ENCODE results near the gene RHOBTB1. TPM values are rescaled to one million over a fixed set of nuclear protein-coding genes. Genes with fewer than 3 reads are reported as not detected.

Gene RHOBTB1
- total RNA-seq, 1 donor from 2014 or later: 14.4 TPM

GRCh38 chr10:60970526-60970925 lies 26.5 kb upstream of the RHOBTB1 start:
- Mint-ChIP-seq H3K9me3 (ENCODE audit: unreplicated experiment) (no peaks in the 10 kb centered on the region), H3K4me1 (ENCODE audit: low read depth, unreplicated experiment) (no peaks in the 10 kb centered on the region), H3K27ac (ENCODE audit: unreplicated experiment) (no peak overlapping the region), H3K4me3 (ENCODE audit: unreplicated experiment) (no peak overlapping the region), H3K36me3 (ENCODE audit: unreplicated experiment) (no peaks in the 10 kb centered on the region), H3K27me3 (ENCODE audit: unreplicated experiment) (no peaks in the 10 kb centered on the region)
- TF ChIP-seq, protein P1, sequence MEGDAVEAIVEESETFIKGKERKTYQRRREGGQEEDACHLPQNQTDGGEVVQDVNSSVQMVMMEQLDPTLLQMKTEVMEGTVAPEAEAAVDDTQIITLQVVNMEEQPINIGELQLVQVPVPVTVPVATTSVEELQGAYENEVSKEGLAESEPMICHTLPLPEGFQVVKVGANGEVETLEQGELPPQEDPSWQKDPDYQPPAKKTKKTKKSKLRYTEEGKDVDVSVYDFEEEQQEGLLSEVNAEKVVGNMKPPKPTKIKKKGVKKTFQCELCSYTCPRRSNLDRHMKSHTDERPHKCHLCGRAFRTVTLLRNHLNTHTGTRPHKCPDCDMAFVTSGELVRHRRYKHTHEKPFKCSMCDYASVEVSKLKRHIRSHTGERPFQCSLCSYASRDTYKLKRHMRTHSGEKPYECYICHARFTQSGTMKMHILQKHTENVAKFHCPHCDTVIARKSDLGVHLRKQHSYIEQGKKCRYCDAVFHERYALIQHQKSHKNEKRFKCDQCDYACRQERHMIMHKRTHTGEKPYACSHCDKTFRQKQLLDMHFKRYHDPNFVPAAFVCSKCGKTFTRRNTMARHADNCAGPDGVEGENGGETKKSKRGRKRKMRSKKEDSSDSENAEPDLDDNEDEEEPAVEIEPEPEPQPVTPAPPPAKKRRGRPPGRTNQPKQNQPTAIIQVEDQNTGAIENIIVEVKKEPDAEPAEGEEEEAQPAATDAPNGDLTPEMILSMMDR (IDR thresholded peaks at IDR 0.05; ENCODE audit: partially characterized antibody, unreplicated experiment): no peak
- no peak for DNase-seq

DNA sequence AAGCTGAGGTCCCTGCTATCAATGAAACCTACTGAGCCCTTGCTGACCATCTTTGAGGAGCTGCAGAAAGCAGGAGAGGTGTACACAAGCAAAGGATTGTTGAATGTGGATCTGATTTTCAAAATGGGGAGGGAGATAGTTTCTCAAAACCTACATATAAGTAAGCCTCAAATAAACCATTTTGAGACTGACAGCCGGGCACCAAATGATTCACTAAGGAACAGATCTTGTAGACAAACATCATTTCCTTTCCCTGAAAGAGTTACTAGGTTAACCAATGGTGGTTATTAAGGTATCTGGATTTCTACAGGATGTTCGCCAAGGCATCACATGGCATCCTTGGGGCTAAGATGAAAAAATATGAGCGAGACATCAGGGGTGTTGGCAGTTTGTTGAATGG lies 24.5 kb upstream of the RHOBTB1 start:
- Mint-ChIP-seq H3K4me1 (ENCODE audit: low read depth, unreplicated experiment) (peaks cover 1% of the 10 kb centered on the region), H3K4me3 (ENCODE audit: unreplicated experiment) (no peak overlapping the region), H3K36me3 (ENCODE audit: unreplicated experiment) (no peaks in the 10 kb centered on the region), H3K9me3 (ENCODE audit: unreplicated experiment) (no peaks in the 10 kb centered on the region), H3K27me3 (ENCODE audit: unreplicated experiment) (no peaks in the 10 kb centered on the region), H3K27ac (ENCODE audit: unreplicated experiment) (no peak overlapping the region)
- TF ChIP-seq, protein P1 (IDR thresholded peaks at IDR 0.05; ENCODE audit: partially characterized antibody, unreplicated experiment): no peak
- no peak for DNase-seq

DNA sequence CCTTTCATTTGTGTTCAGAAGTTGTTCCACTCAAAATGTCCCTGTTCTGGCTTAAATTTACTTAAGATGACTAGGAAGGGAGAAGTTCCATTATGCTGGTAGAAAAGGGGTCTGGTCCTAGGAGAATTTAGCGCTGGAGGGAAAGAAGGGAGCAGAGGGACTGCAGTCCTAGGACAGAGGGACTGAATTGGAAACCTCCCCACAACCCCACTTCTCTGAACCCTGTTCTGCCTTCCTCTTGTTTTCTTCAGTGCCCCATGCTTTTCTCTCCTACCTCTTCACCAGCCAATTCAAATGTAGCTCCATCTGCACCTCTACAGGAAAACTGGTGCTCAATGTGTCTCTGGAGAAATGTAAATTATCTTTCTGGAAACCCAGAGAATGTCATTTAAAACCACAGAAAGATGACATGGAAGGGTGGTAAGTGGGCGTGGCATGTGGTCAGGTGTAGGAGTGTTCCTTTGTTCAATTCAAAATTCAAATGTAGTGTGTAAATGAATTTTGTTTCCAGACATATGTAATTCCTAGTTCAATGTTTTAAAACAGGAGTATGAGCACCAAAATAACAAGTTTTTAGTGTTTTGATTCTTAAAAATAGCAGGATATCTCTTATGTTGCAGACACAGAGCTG lies 24.0 kb upstream of the RHOBTB1 start:
- Mint-ChIP-seq H3K27me3 (ENCODE audit: unreplicated experiment) (no peaks in the 10 kb centered on the region), H3K9me3 (ENCODE audit: unreplicated experiment) (no peaks in the 10 kb centered on the region), H3K4me3 (ENCODE audit: unreplicated experiment) (no peak overlapping the region), H3K4me1 (ENCODE audit: low read depth, unreplicated experiment) (peaks cover 1% of the 10 kb centered on the region), H3K36me3 (ENCODE audit: unreplicated experiment) (no peaks in the 10 kb centered on the region), H3K27ac (ENCODE audit: unreplicated experiment) (no peak overlapping the region)
- TF ChIP-seq, protein P1 (IDR thresholded peaks at IDR 0.05; ENCODE audit: partially characterized antibody, unreplicated experiment): no peak
- no peak for DNase-seq

- Mint-ChIP-seq H3K27ac (ENCODE audit: unreplicated experiment) (no peak overlapping the region), H3K27me3 (ENCODE audit: unreplicated experiment) (no peaks in the 10 kb centered on the region), H3K9me3 (ENCODE audit: unreplicated experiment) (no peaks in the 10 kb centered on the region), H3K36me3 (ENCODE audit: unreplicated experiment) (no peaks in the 10 kb centered on the region), H3K4me3 (ENCODE audit: unreplicated experiment) (no peak overlapping the region), H3K4me1 (ENCODE audit: low read depth, unreplicated experiment) (peaks cover 1% of the 10 kb centered on the region)
- TF ChIP-seq, protein P1 (IDR thresholded peaks at IDR 0.05; ENCODE audit: partially characterized antibody, unreplicated experiment): no peak
- DNase-seq: no peak
These were observed 23.3 kb upstream of the RHOBTB1 start for GRCh38 chr10:60967260-60967659.

DNA sequence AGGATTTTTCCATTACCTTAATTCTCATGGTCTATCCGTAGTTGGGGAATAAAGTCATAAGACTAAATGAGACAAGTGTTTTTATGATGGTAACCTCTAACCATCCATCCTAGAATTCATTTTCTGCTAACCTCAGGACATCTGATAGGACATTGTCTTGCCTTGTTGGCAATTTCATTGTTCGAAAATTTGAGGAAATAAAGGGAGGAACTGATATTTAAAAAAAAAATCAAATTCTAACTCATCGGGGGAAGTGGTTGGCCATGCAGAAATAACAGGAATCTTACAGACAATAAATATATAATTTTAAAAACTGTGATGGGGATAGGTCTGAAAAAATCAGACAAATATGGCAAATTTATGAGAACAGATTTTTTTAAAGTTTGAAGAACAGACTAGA lies 21.7 kb upstream of the RHOBTB1 start:
- no peaks in the 10 kb centered on the region for H3K36me3 Mint-ChIP-seq (ENCODE audit: unreplicated experiment)
- H3K27me3 Mint-ChIP-seq (ENCODE audit: unreplicated experiment): no peaks in the 10 kb centered on the region
- H3K4me1 Mint-ChIP-seq (ENCODE audit: low read depth, unreplicated experiment): peaks cover 1% of the 10 kb centered on the region
- no peak overlapping the region for H3K4me3 Mint-ChIP-seq (ENCODE audit: unreplicated experiment)
- H3K9me3 Mint-ChIP-seq (ENCODE audit: unreplicated experiment): no peaks in the 10 kb centered on the region
- TF ChIP-seq, protein P1 (IDR thresholded peaks at IDR 0.05; ENCODE audit: partially characterized antibody, unreplicated experiment): no peak
- no peak overlapping the region for H3K27ac Mint-ChIP-seq (ENCODE audit: unreplicated experiment)
- DNase-seq: no peak
